ENCODE results near the gene ICOS.
"Not testable (repeated sequence)": the region's sequence is repeated elsewhere in the genome, so short reads cannot be mapped to it uniquely, and the experiment has no call there.

Gene ICOS

DNA sequence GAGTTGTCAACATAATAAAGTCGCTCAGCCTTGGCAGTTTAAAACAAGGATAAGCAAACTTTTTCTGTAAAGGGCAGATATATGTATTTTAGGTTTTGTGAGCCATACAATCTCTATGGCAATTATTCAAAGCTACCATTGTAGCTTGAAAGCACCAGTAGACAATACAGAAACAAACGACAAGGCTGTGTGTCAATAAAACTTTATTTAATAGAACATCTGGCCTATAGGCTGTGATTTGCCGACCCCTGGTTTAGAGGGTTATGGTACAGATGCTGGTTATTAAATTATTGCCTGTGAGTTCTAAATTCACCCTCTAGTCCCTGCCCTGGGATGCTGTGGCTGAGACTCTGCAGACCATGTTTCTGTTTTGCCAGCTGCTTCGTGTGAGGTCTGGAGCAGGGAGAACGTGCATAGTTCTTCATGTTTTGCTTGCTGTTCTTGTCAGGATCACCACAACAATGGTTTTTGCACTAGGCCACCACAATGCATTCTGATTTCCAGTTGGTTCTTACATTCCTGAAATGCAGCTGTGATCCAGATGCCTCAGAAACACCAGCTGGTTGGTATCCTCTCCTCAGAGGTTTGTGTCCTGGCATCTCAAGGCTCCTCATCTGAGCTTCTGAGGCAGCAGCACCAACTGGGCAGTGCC lies 46.6 kb downstream of the ICOS start:
- no peak for DNase-seq

DNA sequence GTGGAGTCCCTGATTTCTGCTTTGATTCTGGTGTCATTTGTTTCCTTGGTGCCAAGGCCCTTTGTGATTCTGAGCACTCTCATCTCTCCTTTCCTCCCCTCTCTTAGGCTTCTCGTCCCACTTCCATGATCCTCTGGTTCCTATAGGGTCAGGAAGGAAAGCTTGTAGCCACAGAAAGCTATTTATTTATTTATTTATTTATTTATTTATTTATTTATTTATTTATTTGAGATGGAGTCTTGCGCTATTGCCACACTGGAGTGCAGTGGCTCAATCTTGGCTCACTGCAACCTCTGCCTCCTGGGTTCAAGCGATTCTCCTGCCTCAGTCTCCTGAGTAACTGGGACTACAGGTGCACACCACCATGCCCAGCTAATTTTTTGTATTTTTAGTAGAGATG lies 49.4 kb downstream of the ICOS start:
- not testable (repeated sequence) for DNase-seq

DNA sequence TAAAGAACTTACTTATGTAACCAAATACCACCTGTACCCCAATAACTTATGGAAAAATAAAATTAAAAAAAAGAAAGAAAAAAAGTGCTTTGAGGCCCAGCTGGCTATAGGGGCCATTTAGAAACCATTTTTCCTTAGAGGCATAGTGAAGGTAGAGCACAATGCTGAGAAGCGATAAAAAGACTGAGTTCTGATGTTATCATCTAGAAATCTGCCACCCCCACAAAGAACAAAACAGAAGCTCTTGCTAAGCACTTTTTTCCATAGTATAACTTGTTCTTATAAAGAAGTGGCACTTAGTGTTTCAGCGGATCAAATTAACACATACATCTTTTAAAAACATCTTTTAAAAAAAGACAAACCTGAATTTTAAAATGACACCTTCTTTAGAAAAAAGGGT lies 51.4 kb downstream of the ICOS start:
- DNase-seq, result no peak

DNA sequence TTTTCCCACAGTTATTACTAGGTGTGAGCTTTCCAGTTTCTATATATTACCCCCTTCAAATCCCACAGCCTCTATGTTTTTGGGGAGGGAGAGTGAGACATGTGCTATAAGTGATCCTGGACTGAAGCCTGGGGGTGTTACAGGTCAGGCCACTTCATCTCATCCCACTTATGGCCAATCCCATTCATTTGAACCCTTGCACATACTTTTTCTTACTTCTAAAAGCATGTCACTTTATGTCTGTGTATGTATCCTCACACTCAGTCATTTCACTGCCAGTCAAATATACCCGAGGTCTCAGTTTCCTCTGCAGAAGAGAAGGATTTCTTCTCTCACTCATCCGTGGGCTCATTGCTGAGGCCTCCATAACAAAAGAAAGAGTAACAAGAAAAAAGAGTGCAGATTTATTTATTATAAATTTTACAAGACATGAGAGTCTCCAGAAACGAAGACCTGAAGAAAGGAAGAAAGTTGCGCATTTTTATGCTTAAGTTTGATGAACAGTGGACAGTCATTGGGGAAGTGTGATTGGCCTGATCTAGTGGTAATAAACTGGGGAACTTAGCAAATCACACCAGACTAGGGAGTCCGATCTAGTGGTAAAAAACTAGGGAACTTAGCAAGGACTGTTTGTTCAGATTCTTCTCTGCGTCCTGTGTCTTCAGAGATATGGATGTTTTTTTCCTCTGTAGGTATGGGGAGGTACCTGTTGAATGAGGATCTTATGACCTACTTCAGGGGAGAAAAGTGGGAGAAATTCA lies 52.1 kb downstream of the ICOS start:
- no peak for DNase-seq

DNA sequence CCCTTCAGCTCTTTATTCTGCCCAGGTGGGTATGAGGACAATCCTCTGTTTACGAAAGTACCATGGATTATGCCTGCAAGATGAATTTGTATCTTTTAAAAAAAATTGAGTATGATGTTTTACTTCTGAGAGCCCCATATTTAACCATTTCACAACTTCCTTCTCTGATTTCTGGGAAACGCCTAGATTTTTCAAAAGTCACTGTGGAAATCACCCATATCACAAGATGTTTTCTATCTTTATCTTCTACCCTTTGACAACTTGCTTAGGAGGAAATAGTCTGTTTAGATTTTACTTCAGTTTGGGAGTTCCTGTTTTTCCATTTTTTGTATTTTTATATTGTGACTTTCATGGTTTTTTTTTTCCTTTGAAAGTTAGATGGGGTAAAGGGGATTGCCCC lies 53.0 kb downstream of the ICOS start:
- no peak for DNase-seq

DNA sequence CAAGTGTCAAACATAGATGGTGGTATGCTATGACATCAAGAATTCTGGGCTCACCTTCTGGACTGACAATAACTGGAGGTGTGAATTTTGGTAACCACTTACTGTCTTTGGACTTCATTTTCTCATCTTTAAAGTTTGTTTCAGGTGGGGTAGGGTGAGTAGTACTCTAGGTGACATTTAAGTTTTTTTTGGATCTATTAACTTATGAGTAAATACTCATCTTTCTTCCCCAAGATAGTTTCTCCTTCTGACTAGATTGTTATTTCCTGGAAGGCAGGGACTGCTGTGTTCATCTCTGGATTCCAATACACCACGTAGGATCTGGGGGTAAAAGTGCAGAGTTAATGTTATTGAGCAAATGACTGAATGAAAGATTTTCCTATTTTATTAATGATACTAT lies 55.9 kb downstream of the ICOS start:
- DNase-seq, result no peak

DNA sequence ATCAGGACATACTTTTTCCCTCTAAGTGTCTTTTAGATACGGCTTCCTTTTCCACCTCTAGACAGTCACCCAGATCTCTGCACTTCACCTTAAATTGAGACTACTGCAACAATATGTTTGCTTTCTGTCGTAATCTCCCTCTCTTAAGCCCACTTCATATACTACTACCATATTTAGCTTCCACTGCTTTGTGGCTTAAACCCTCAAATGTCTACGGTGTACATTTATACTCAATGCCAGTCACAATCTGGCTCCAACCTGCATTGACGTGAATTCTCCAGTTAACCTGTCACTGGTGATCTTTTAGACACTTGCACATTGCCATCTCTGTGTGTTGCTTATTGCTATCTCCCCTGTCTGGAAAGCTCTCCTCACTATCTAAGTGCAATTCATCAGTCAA lies 56.4 kb downstream of the ICOS start:
- DNase-seq, result no peak

DNA sequence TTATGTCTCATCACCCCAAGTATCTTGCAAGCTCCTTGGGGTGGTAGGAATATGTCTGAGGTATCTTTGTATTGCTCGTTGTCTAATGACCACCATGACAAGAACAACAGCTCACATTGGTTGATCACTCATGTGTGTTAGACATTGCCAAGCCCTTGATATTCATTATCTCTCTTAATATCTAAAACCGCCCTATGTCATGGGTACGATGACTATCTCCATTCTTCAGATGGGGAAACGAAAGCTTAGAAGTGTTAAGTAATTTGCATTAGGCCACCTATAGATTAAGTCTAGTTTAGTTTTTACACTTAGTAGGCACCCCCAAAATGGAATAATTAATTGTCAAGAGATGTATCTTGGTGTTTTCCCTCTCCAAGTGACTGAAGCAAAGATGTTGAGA lies 57.0 kb downstream of the ICOS start:
- DNase-seq, result peak; percentile 34

DNA sequence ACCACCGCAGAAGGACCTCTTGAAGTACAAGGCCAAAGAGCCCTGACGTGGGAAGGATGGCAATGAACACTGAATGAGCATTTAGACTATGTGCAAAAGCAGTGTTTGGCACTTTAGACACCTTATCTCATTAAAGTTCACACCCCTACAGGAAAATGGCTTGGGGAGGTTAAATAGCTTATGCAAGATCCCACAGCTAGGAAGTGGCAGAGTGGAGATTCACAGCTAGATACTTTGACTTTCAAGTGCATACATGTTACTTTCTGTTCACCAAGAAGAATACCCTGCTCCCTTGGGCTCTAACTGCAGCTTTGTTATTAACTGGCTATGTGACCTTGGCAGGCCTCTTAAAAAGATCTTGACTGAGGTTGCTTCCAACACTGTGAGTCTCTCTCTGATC lies 58.2 kb downstream of the ICOS start:
- DNase-seq, result peak; percentile 38

DNA sequence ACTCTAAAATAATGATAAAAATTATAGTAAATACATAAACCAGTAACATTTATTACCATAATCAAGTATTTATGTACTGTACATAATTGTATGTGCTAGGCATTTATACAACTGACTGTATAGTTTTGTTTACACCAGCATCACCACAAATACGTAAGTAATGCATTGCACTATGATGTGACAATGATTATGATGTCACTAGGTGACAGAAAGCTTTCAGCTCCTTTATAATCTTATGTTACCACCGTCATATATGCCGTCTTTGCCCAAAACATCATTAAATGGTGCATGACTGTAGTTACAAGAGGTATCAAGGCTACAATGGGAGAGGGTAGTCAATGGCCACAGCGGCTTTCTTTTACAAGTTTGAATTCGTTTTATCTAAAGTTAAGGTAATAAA lies 60.1 kb downstream of the ICOS start:
- DNase-seq, result no peak

DNA sequence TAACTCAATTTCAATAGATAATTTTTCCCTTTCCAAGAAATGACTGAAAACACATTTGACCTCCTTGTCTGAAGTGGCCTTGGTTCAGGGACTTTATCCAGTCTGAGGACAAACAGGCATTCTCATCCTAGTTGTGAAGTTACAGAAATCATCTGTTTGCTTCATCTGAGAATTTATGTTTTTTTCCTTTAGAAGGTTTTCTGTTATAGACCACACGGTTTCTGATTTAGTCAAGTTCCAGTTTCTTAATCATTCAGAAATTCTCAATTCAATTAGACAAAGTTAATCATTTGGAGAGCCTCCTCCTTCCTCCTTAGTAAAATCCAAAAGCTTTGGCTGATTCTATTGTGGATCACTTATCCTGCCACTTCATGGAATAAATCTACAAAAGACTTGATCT lies 60.9 kb downstream of the ICOS start:
- DNase-seq, result no peak

DNA sequence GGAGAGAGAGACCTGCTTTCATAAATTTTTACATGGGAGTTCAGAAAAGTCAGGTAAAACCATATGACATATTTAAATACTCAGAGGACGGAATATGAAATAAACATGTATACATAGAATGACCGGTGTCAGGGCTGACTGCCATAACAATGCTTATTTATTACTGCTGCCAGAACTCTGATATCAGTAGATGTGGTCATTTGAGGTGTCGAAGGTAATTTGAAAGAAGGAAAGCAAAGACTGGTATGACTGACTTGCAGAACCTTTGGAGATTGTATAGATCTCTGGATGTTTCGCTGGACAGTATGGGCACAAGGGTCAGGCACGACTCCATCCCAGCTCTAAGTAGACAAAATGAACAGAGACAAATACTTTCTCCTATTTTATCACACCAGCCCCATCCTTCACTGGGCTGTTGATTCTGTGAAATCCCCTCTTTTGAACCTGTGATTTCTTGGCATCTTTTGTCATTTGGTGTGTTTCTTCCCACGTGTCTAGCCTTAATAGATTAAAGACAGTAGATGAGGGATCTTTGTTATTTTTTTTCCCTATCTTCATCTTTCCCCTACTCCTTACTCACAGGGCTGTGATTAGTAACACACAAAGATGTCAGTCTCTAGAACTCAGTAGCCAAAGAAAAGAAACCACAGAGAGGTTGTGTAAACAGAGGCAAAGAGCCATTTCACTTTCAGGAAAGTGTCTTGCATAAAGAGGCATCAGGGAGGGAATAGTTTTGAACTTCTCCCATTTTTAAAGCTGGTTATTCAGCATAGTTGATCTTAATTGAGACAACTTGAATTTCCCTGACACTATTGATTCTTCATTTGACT lies 61.6 kb downstream of the ICOS start:
- DNase-seq, result no peak

DNA sequence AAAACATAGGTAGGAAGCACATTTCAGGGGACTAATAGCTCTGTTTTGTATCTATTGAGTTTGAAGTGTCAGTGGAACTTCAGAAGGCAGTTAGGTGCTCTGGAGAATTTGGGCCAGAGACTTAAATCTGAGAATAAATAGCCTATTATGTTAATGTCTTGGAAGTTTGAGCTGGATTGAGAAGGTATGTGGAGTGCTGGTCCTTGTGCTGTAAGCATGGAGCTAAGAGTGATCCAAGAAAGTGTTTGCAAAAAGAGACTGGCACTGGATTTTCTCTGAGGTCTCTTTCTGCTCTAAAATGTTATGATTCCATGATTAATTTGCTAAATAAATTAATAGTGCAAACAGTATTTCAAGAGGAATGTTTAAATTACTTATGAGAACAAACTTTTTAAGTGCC lies 63.3 kb downstream of the ICOS start:
- DNase-seq, result no peak

DNA sequence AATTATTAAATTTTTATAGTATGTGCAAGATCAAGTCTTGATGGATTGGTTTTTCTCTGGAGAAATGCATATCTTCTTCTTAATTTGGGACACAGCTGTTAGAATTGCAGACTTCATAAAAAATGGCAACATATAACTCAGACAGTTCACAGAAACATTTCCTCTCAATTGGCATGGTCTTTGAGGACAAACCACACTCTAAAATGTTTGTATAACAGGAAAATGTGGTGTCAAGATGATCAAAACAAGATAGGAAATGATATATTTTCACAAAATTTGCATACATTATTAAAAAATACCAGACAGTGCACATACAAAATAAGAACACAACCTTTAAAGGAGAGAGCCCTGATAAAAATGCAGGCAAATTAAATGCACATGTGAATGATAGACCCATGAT lies 63.9 kb downstream of the ICOS start:
- DNase-seq, result no peak

DNA sequence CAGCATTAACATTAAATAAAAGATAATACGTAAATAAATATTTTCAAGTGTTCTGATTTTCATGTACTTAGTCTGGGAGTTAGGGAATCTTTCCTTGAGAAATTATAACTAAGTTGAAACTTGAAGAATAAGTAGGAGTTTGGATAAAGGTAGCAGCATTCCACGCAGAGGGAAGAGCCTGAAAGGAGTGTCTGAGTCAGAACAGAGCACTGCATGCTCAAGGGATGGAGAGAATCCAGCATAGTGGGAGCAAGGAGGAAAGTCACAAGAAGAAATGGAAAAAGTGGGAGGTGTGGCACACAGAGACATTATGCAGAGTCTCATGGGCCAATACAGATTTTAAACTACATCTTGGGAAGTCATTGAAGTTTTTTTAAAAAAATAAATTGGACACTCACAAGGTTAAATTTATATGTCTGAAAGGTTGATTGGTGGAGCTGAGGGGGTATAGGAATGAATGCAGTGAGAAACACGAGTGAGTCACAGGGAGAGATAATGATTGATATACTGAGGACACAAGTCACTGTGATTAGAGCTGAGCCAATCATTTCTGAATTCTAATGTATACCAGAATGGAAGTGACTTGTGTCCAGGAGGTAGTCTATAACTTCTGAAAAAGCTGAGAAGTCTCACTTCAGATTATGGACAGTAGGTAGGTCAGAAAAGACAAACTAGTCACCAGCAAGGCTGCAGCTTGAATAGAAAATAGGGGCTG lies 66.9 kb downstream of the ICOS start:
- no peak for DNase-seq

DNA sequence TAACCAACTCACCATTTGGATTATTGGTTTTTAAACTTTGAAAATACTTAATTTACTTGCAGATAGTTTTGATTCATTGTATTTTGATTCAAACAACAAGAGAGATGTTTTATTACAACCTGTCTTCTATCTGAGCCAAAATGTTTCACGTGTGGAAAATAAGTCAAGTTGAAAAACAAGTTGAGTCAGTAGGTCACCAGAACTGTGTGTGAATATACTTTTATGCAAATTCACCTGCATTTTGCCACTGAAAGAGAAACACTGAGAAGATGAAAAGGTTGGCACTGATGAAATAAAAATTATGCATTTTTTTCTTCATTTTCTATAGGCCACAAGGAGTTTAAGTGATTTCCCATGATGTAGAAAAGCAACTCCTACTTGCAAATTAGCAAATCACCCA lies 68.3 kb downstream of the ICOS start:
- DNase-seq, result no peak

DNA sequence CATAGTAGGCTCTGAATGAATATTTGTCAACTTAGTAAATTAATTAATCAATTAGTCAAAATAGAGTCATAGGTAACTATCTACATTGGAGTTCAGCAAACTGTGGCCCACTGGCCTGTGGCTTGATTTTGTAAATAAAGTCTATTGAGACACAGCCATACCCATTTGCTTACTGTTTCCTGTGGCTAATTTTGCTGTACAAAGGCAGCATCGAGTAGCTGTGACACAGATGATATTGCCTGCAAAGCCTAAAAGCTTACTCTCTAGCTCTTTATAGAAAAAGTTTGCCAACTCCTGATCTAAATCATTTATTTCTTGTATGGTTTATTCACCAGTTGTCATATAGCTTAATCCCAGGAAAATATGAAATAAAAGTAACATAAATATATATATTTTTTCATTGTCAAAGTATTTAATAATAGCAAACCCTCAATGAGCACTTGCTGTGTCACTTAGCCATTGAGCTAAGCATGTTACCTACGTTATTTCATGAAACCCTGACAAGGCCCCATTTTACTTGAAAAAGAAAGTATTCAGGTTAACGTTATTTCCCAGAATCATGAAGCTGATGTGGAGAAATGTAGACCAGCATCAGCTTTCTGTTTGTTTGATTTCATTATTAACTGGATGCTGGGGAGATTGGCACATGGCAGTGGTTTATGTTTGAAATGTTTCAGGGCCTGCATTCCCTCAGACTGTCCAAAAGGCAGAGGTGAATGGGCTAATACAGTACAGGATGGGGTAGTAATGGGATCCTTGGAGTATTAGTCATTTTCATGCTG lies 69.6 kb downstream of the ICOS start:
- DNase-seq, result no peak

DNA sequence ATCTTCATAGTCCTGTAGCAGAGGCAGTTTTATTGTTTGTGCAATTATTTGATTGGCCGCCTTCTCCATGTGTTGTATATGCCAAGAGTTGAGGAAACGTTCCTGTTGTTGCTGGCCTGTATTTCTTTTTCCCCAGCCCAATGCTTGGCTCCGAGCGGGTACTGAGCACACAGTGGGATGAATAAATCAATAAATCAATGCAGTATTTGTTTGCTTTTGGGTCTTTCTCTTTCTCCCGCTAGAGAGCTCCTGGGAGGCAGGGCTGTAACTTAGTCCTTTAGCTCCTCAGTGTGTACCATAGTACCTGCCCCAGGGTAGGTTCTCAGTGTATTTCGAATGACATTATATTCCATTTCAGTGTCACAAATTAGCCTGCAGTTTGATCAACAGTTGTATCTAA lies 71.8 kb downstream of the ICOS start:
- no peak for DNase-seq

DNA sequence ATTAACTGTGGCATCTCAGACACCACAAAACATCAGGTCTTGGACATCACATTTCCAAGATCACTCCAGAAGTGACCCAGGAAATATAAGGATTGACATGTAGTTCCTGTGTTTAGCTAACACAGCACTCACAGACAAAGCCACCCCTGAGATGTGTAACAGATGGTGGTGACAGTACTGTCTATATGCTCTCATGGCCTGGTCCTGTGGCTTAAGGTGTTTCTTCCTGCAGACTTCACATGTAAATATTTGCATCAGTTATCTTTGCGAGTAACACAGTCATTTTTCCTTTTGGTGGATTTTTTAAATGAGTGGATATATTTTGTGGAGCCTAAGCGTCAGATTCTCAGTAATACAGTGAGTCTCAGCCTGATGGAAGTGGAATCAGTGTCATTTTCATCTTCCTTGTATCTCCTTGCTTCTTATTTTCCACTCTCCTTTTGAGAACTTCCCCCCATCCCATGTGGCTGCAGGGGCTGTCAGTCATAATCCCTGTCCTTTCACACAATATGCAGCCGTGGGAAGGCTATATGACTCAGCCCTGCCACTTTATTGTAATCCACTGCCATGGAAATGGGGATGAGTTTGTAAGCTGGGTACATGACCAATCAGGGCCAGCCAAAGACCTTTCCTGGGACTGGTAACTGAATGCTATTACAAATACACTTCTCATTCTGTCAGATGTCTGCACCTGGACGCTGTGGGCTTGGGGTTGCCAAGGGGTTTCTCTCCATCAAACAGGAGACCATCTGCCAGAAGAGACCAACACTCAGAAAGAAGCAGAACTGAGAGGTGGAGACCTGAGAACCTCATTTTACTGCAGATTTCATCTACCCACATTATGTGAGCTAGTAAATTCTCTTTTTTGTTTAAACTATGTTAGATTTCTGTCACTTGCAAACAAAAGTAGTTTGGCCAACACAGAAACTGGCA lies 74.3 kb downstream of the ICOS start:
- DNase-seq, result no peak

All from CD4-positive, alpha-beta T cell treated with Interleukin-12 subunit alpha and Interleukin-12 subunit beta, for 1 hour (primary cell).